ENCODE results near the gene METTL8. TPM values are rescaled to one million over a fixed set of nuclear protein-coding genes. Genes with fewer than 3 reads are reported as not detected.

Gene METTL8
- polyA plus RNA-seq, 1 of the 3 experiments (the other 2 are of a cell fraction), result 5.1 TPM

DNA sequence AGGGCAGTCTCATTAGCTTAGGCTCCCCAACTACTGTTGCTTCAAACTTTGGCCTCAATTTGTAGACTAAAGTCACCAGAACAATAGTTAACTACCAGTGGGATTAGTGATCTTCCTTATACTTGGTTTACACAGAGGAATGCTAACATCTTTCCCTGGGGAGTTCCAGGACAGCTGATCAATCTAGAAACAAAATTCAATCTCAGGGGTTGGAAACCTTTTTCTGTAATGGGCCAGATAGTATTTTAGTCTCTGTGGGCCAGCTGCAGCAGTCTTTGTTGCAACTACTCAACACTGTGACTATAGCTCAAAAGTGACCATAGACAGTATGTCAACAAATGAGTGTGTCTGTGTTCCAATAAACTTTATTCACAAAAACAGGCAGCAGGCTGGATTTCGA is 85.7 kb downstream of the METTL8 start:
- no peaks in the 10 kb centered on the region for H3K79me2 ChIP-seq (ENCODE audit: insufficient read depth)
- H3K27ac ChIP-seq (ENCODE audit: low read depth in 2 of 2, low read length in 1 of 2), result peak overlapping the region; percentile 39 to 67; a peak in 3 of 4 replicates
- no peaks in the 10 kb centered on the region for H4K20me1 ChIP-seq (ENCODE audit: insufficient read depth)
- H3K9me3 ChIP-seq, result no peaks in the 10 kb centered on the region
- no peak overlapping the region for H2AFZ ChIP-seq (ENCODE audit: low read depth)
- peaks cover 16% of the 10 kb centered on the region for H3F3A ChIP-seq (replicated peaks; ENCODE audit: insufficient read depth)
- TF ChIP-seq NRF1 (IDR thresholded peaks at IDR 0.05; ENCODE audit: low read depth, low read length) (no peak), TEAD4 (IDR thresholded peaks at IDR 0.05; ENCODE audit: borderline replicate concordance, insufficient read depth) (no peak), ELF1 (IDR thresholded peaks at IDR 0.05) (no peak), FOXM1 (IDR thresholded peaks at IDR 0.05; ENCODE audit: low read depth) (no peak), TAF1 (IDR thresholded peaks at IDR 0.05; ENCODE audit: borderline replicate concordance, low read depth, low read length) (no peak), RFX5 (IDR thresholded peaks at IDR 0.05; ENCODE audit: low read length) (no peak), JUND (IDR thresholded peaks at IDR 0.05) (no peak)
- TF ChIP-seq, protein P1, sequence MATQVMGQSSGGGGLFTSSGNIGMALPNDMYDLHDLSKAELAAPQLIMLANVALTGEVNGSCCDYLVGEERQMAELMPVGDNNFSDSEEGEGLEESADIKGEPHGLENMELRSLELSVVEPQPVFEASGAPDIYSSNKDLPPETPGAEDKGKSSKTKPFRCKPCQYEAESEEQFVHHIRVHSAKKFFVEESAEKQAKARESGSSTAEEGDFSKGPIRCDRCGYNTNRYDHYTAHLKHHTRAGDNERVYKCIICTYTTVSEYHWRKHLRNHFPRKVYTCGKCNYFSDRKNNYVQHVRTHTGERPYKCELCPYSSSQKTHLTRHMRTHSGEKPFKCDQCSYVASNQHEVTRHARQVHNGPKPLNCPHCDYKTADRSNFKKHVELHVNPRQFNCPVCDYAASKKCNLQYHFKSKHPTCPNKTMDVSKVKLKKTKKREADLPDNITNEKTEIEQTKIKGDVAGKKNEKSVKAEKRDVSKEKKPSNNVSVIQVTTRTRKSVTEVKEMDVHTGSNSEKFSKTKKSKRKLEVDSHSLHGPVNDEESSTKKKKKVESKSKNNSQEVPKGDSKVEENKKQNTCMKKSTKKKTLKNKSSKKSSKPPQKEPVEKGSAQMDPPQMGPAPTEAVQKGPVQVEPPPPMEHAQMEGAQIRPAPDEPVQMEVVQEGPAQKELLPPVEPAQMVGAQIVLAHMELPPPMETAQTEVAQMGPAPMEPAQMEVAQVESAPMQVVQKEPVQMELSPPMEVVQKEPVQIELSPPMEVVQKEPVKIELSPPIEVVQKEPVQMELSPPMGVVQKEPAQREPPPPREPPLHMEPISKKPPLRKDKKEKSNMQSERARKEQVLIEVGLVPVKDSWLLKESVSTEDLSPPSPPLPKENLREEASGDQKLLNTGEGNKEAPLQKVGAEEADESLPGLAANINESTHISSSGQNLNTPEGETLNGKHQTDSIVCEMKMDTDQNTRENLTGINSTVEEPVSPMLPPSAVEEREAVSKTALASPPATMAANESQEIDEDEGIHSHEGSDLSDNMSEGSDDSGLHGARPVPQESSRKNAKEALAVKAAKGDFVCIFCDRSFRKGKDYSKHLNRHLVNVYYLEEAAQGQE (IDR thresholded peaks at IDR 0.05; ENCODE audit: low read depth, low read length), result no peak
- TF ChIP-seq, protein P2, sequence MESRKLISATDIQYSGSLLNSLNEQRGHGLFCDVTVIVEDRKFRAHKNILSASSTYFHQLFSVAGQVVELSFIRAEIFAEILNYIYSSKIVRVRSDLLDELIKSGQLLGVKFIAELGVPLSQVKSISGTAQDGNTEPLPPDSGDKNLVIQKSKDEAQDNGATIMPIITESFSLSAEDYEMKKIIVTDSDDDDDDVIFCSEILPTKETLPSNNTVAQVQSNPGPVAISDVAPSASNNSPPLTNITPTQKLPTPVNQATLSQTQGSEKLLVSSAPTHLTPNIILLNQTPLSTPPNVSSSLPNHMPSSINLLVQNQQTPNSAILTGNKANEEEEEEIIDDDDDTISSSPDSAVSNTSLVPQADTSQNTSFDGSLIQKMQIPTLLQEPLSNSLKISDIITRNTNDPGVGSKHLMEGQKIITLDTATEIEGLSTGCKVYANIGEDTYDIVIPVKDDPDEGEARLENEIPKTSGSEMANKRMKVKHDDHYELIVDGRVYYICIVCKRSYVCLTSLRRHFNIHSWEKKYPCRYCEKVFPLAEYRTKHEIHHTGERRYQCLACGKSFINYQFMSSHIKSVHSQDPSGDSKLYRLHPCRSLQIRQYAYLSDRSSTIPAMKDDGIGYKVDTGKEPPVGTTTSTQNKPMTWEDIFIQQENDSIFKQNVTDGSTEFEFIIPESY (IDR thresholded peaks at IDR 0.05; ENCODE audit: borderline replicate concordance, low read depth), result no peak
- TF ChIP-seq, protein P3, sequence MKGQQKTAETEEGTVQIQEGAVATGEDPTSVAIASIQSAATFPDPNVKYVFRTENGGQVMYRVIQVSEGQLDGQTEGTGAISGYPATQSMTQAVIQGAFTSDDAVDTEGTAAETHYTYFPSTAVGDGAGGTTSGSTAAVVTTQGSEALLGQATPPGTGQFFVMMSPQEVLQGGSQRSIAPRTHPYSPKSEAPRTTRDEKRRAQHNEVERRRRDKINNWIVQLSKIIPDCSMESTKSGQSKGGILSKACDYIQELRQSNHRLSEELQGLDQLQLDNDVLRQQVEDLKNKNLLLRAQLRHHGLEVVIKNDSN (IDR thresholded peaks at IDR 0.05; ENCODE audit: borderline replicate concordance, low read depth), result no peak
- TF ChIP-seq, protein P4, sequence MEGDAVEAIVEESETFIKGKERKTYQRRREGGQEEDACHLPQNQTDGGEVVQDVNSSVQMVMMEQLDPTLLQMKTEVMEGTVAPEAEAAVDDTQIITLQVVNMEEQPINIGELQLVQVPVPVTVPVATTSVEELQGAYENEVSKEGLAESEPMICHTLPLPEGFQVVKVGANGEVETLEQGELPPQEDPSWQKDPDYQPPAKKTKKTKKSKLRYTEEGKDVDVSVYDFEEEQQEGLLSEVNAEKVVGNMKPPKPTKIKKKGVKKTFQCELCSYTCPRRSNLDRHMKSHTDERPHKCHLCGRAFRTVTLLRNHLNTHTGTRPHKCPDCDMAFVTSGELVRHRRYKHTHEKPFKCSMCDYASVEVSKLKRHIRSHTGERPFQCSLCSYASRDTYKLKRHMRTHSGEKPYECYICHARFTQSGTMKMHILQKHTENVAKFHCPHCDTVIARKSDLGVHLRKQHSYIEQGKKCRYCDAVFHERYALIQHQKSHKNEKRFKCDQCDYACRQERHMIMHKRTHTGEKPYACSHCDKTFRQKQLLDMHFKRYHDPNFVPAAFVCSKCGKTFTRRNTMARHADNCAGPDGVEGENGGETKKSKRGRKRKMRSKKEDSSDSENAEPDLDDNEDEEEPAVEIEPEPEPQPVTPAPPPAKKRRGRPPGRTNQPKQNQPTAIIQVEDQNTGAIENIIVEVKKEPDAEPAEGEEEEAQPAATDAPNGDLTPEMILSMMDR (IDR thresholded peaks at IDR 0.05), result no peak
- TF ChIP-seq, protein P5, sequence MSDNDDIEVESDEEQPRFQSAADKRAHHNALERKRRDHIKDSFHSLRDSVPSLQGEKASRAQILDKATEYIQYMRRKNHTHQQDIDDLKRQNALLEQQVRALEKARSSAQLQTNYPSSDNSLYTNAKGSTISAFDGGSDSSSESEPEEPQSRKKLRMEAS (IDR thresholded peaks at IDR 0.05; ENCODE audit: low read depth), result no peak
- TF ChIP-seq, protein P6, sequence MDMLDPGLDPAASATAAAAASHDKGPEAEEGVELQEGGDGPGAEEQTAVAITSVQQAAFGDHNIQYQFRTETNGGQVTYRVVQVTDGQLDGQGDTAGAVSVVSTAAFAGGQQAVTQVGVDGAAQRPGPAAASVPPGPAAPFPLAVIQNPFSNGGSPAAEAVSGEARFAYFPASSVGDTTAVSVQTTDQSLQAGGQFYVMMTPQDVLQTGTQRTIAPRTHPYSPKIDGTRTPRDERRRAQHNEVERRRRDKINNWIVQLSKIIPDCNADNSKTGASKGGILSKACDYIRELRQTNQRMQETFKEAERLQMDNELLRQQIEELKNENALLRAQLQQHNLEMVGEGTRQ (IDR thresholded peaks at IDR 0.05; ENCODE audit: borderline replicate concordance, low read depth, low read length), result no peak
- H3K27me3 ChIP-seq (ENCODE audit: insufficient read depth), result no peaks in the 10 kb centered on the region
- ChIA-PET POLR2A (no interaction called here), CTCF (interaction anchor here (1.2 kb wide), 1 partner anchor 68 kb away, joined by 4 read pairs; no protein-coding TSS in a partner anchor)
- H3K4me3 ChIP-seq (ENCODE audit: low read depth in 2 of 2, low read length in 1 of 2), result no peak overlapping the region
- H3K9ac ChIP-seq, result no peak overlapping the region
- no peak for DNase-seq
- H3K4me2 ChIP-seq, result peak overlapping the region; percentile 22
- H3K9me2 ChIP-seq, result no peaks in the 10 kb centered on the region
- 100% methylated on average over 1 of the region's 1 CpG for WGBS (ENCODE audit: low lambda C conversion rate)
- peaks cover 3 to 7% of the 10 kb centered on the region in 2 experiments; a peak in 3 of 4 replicates for H3K4me1 ChIP-seq (ENCODE audit: control insufficient read depth in 1 of 2, insufficient read depth in 2 of 2, low read depth in 1 of 2, low read length in 1 of 2)
- H3K36me3 ChIP-seq (replicated peaks in 1 of 2; ENCODE audit: control insufficient read depth in 1 of 2, insufficient read depth in 2 of 2, low read length in 1 of 2), result no peaks in the 10 kb centered on the region
